NB4 (cell line): ENCODE data around the gene C1S.

Experiments
- CTCF ChIP-seq: IDR thresholded peaks from one replicate; pipeline ENCODE4 v1.5.1; 2012; ENCODE audit warnings: low read depth, low read length
- MAX ChIP-seq: IDR thresholded peaks from 2 replicates; pipeline ENCODE4 v1.6.1; 2011; ENCODE audit warnings: low read depth, low read length
- POLR2A ChIP-seq: IDR thresholded peaks from 2 replicates; pipeline ENCODE4 v1.6.1; 2011; ENCODE audit warnings: mild to moderate bottlenecking; ENCODE audit not compliant: insufficient read length; ENCODE audit errors: extremely low read depth

GRCh38 chr12:7065073-7065623 is 4.6 kb downstream of the C1S start:
- TF ChIP-seq CTCF (no peak), POLR2A (no peak), MAX (no peak)
